ENCODE measurements around the gene ENTR1. TPM values are rescaled to one million over a fixed set of nuclear protein-coding genes. Genes with fewer than 3 reads are reported as not detected.
A peak's percentile ranks its signal among the peaks of the same experiment; 100 is the strongest.

The ENTR1 gene
- total and polyA plus RNA-seq, 10 of the 15 experiments (the other 5 are each of a cell fraction or from before 2014, with no cell fraction given): 8.2 to 96.4 (median 41.1) TPM

DNA sequence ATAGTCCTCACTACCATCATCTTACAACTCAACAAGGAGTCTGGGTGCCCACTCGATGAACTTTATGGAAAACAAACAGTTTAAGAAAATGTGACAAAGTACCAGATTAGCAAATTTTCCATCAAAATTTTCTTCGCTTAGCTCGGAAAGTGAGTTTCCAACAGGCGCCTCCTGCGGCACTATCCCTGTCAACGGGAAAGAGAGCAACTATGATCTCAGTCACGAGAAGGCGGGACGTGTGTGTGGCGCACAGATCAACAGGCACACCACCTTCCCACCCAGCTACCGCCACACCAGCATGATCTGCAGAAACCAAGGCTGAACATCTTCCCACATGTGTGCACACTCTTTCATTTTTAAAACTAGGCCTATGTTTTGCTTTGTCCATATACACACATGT lies 42.9 kb upstream of the ENTR1 start:
- ChIA-PET CTCF (no interaction called here), RAD21 (ENCODE audit: unreplicated experiment) (no interaction called here)
- BruUV-seq (replicated peaks): no TSS peak

More for the DNA sequence above, 42.9 kb upstream of the ENTR1 start:
- H4K20me1 ChIP-seq (ENCODE audit: control insufficient read depth, insufficient read depth): no peaks in the 10 kb centered on the region
- H3K9me3 ChIP-seq (replicated peaks; ENCODE audit: control insufficient read depth, insufficient read depth, low read length): no peaks in the 10 kb centered on the region
- peaks cover 31 to 36% of the 10 kb centered on the region in 2 experiments for H3K36me3 ChIP-seq (ENCODE audit: control insufficient read depth in 2 of 2, insufficient read depth in 2 of 2, low read length in 1 of 2)
- DNase-seq (ENCODE audit: low read depth, low spot score) (no peak), ATAC-seq (no peak), FAIRE-seq (no peak)
- TF ChIP-seq STAT1 (conservative IDR thresholded peaks at IDR 0.05) (no peak), POLR2A (IDR thresholded peaks at IDR 0.05; ENCODE audit: low read depth, low read length) (0 out of 2 replicates have a peak, but pooled peaks have one; percentile 20), WRNIP1 (IDR thresholded peaks at IDR 0.05; ENCODE audit: borderline replicate concordance, low read depth, low read length) (no peak)
- TF ChIP-seq, protein P1, sequence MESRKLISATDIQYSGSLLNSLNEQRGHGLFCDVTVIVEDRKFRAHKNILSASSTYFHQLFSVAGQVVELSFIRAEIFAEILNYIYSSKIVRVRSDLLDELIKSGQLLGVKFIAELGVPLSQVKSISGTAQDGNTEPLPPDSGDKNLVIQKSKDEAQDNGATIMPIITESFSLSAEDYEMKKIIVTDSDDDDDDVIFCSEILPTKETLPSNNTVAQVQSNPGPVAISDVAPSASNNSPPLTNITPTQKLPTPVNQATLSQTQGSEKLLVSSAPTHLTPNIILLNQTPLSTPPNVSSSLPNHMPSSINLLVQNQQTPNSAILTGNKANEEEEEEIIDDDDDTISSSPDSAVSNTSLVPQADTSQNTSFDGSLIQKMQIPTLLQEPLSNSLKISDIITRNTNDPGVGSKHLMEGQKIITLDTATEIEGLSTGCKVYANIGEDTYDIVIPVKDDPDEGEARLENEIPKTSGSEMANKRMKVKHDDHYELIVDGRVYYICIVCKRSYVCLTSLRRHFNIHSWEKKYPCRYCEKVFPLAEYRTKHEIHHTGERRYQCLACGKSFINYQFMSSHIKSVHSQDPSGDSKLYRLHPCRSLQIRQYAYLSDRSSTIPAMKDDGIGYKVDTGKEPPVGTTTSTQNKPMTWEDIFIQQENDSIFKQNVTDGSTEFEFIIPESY (IDR thresholded peaks at IDR 0.05): no peak
- TF ChIP-seq, protein P2, sequence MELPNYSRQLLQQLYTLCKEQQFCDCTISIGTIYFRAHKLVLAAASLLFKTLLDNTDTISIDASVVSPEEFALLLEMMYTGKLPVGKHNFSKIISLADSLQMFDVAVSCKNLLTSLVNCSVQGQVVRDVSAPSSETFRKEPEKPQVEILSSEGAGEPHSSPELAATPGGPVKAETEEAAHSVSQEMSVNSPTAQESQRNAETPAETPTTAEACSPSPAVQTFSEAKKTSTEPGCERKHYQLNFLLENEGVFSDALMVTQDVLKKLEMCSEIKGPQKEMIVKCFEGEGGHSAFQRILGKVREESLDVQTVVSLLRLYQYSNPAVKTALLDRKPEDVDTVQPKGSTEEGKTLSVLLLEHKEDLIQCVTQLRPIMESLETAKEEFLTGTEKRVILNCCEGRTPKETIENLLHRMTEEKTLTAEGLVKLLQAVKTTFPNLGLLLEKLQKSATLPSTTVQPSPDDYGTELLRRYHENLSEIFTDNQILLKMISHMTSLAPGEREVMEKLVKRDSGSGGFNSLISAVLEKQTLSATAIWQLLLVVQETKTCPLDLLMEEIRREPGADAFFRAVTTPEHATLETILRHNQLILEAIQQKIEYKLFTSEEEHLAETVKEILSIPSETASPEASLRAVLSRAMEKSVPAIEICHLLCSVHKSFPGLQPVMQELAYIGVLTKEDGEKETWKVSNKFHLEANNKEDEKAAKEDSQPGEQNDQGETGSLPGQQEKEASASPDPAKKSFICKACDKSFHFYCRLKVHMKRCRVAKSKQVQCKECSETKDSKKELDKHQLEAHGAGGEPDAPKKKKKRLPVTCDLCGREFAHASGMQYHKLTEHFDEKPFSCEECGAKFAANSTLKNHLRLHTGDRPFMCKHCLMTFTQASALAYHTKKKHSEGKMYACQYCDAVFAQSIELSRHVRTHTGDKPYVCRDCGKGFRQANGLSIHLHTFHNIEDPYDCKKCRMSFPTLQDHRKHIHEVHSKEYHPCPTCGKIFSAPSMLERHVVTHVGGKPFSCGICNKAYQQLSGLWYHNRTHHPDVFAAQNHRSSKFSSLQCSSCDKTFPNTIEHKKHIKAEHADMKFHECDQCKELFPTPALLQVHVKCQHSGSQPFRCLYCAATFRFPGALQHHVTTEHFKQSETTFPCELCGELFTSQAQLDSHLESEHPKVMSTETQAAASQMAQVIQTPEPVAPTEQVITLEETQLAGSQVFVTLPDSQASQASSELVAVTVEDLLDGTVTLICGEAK (IDR thresholded peaks at IDR 0.05; ENCODE audit: borderline replicate concordance): no peak
- H3K4me2 ChIP-seq (ENCODE audit: control insufficient read depth, insufficient read depth): no peak overlapping the region
- H3K9ac ChIP-seq (ENCODE audit: control insufficient read depth, insufficient read depth, low read length): no peak overlapping the region
- SMC1A ChIA-PET (ENCODE audit: uncharacterized antibody, unreplicated experiment): interaction anchor here (0.6 kb wide), 1 partner anchor 27 kb away, joined by 3 read pairs; no protein-coding TSS in a partner anchor
- H2AFZ ChIP-seq (ENCODE audit: control insufficient read depth, low read depth, low read length): no peak overlapping the region
- POLR2A ChIA-PET: no interaction called here
- no peak overlapping the region for H3K4me3 ChIP-seq
- no peaks in the 10 kb centered on the region for H3K27me3 ChIP-seq (replicated peaks in 1 of 2; ENCODE audit: control insufficient read depth in 2 of 2, insufficient read depth in 2 of 2, low read length in 1 of 2)
- H3K79me2 ChIP-seq (ENCODE audit: control insufficient read depth, insufficient read depth, low read length): no peaks in the 10 kb centered on the region
- intact Hi-C loops (cut with micrococcal nuclease; ENCODE audit: unreplicated experiment): no loop called here
- in situ Hi-C loops (cut with MboI): no loop called here
- 95% methylated on average over 11 of the region's 11 CpGs for WGBS (ENCODE audit: insufficient coverage, insufficient replicate concordance, low lambda C conversion rate, missing lambda C conversion rate)
- H3K27ac ChIP-seq (ENCODE audit: control insufficient read depth, insufficient read depth): no peak overlapping the region
- H3K4me1 ChIP-seq (ENCODE audit: control insufficient read depth, insufficient read depth, low read length): no peaks in the 10 kb centered on the region

Measured in GM12878 (cell line).